Keratinocyte (primary cell): Measurements from ENCODE around the gene CNTNAP2. TPM values are rescaled to one million over a fixed set of nuclear protein-coding genes. Genes with fewer than 3 reads are reported as not detected.

Experiments
- DNase-seq: peaks from one replicate; pipeline ENCODE4 v3.0.0-alpha.2; 2011; ENCODE audit warnings: low read depth, missing footprints, low spot score
- FAIRE-seq: peaks from 2 replicates; lab custom pipeline; 2011; peaks lifted over from hg19 to GRCh38; lab: Jason Lieb, UNC
- H2AFZ ChIP-seq: 2 replicates; pipeline ENCODE4 v1.6.0; 2012; ENCODE audit warnings: low read length, control low read depth, inconsistent platforms; ENCODE audit not compliant: control insufficient read depth
- H3K27ac ChIP-seq: 2 replicates; pipeline ENCODE4 v1.5.1; 2011; ENCODE audit warnings: low read length; ENCODE audit not compliant: control insufficient read depth, insufficient read depth
- H3K27me3 ChIP-seq: 3 replicates; pipeline ENCODE4 v1.6.0; 2011; ENCODE audit warnings: low read length; ENCODE audit not compliant: control insufficient read depth, insufficient read depth; ENCODE audit errors: extremely low read depth
- H3K36me3 ChIP-seq, 2 experiments: 2 replicates in 1 of 2; 3 replicates in 1 of 2; pipeline ENCODE4 v1.5.1; 2011; ENCODE audit warnings: low read length in 2 of 2, mild to moderate bottlenecking in 1 of 2; ENCODE audit not compliant: control insufficient read depth in 2 of 2, insufficient read depth in 2 of 2; ENCODE audit errors: extremely low read depth in 1 of 2
- H3K4me1 ChIP-seq: 3 replicates; pipeline ENCODE4 v1.5.1; 2011; ENCODE audit warnings: low read length; ENCODE audit not compliant: control insufficient read depth, insufficient read depth; ENCODE audit errors: extremely low read depth
- H3K4me2 ChIP-seq: 3 replicates; pipeline ENCODE4 v1.6.0; 2011; ENCODE audit warnings: low read depth, low read length; ENCODE audit not compliant: control insufficient read depth, insufficient read depth; ENCODE audit errors: extremely low read depth
- H3K4me3 ChIP-seq, 3 experiments: fragments of 200-600 bp in 1 of 3; sonication (generic) in 1 of 3; 2 replicates in 2 of 3; 3 replicates in 1 of 3; pipeline ENCODE4 v1.5.1; 2011 to 2016; ENCODE audit warnings: low read length in 3 of 3, mild to moderate bottlenecking in 3 of 3, control low read depth in 2 of 3, inconsistent platforms in 1 of 3, low read depth in 1 of 3, mixed read lengths in 1 of 3, mixed run types in 1 of 3, moderate library complexity in 1 of 3; ENCODE audit not compliant: control insufficient read depth in 2 of 3, insufficient read depth in 2 of 3; ENCODE audit errors: extremely low read depth in 1 of 3
- H3K79me2 ChIP-seq: 2 replicates; pipeline ENCODE4 v1.6.0; 2012; ENCODE audit warnings: low read length; ENCODE audit not compliant: control insufficient read depth, insufficient read depth
- H3K9ac ChIP-seq: 3 replicates; pipeline ENCODE4 v1.6.0; 2011; ENCODE audit warnings: low read length; ENCODE audit not compliant: control insufficient read depth, insufficient read depth; ENCODE audit errors: extremely low read depth
- H3K9me1 ChIP-seq: 3 replicates; pipeline ENCODE4 v1.6.0; 2011; ENCODE audit warnings: low read length; ENCODE audit not compliant: control insufficient read depth, insufficient read depth; ENCODE audit errors: extremely low read depth
- H3K9me3 ChIP-seq: 2 replicates; pipeline ENCODE4 v1.5.1; 2012; ENCODE audit warnings: low read depth, low read length; ENCODE audit not compliant: control insufficient read depth
- H4K20me1 ChIP-seq: 3 replicates; pipeline ENCODE4 v1.6.0; 2011; ENCODE audit warnings: low read length; ENCODE audit not compliant: control insufficient read depth, insufficient read depth; ENCODE audit errors: extremely low read depth
- CTCF ChIP-seq, 3 experiments: IDR thresholded peaks in 1 of 3; conservative IDR thresholded peaks in 1 of 3; optimal IDR thresholded peaks in 1 of 3; 2 replicates in 2 of 3; 3 replicates in 1 of 3; pipeline versions ENCODE3 to v1.5.1; 2011; ENCODE audit warnings: low read length in 3 of 3, mild to moderate bottlenecking in 3 of 3, moderate library complexity in 2 of 3, control low read depth in 1 of 3, inconsistent platforms in 1 of 3; ENCODE audit not compliant: insufficient read depth in 2 of 3; ENCODE audit errors: extremely low read depth in 1 of 3
- EZH2 ChIP-seq: IDR thresholded peaks from one replicate; pipeline ENCODE4 v1.6.1; 2012; ENCODE audit warnings: inconsistent platforms, mild to moderate bottlenecking, low read length, moderate library complexity
- dilution Hi-C: fragments of 300-500 bp; cut with MboI; formaldehyde crosslinking; loops from one replicate; pipeline ENCODE4 v1.7.0; 2020; ENCODE audit warnings: low sequenced_read_pairs; ENCODE audit not compliant: extremely low pct_ligation_motif_present
- polyA plus RNA-seq, 5 experiments: library from polyadenylated mRNA; depleted of rRNA in 3 of 5; stranded (reverse) in 3 of 5; stranded (forward) in 1 of 5; unstranded in 1 of 5; fragments of >200 nt; gene quantifications; 1 replicate in 1 of 5; 2 replicates in 3 of 5; 3 replicates in 1 of 5; pipeline versions ENCODE4 v1.2.1 to v1.2.3, GENCODE V29; 2011 to 2012; ENCODE audit warnings: missing spikeins in 2 of 5, low read depth in 1 of 5, low replicate concordance in 1 of 5

The CNTNAP2 gene
- polyA plus RNA-seq, 1 donor (not counting 4 experiments of a cell fraction or from before 2014, with no cell fraction given), result 1.4 TPM

GRCh38 chr7:147282204-147282603, 1165.6 kb downstream of the CNTNAP2 start:
- Histone ChIP-seq H2AFZ (no peak overlapping the region), H3K9me1 (no peaks in the 10 kb centered on the region), H3K4me3 (no peak overlapping the region), H3K27me3 (no peaks in the 10 kb centered on the region), H4K20me1 (no peaks in the 10 kb centered on the region), H3K27ac (no peak overlapping the region), H3K79me2 (no peaks in the 10 kb centered on the region), H3K9ac (no peak overlapping the region), H3K4me1 (no peaks in the 10 kb centered on the region), H3K9me3 (no peaks in the 10 kb centered on the region), H3K4me2 (no peak overlapping the region), H3K36me3 (no peaks in the 10 kb centered on the region)
- dilution Hi-C loops, result no loop called here
- DNase-seq (no peak), FAIRE-seq (no peak)
- TF ChIP-seq EZH2 (no peak), CTCF (optimal IDR thresholded peaks at IDR 0.05 in 1 of 3, IDR thresholded peaks at IDR 0.05 in 1 of 3, conservative IDR thresholded peaks at IDR 0.05 in 1 of 3; ENCODE audit: extremely low read depth in 1 of 3, insufficient read depth in 2 of 3, low read length in 3 of 3) (no peak)

- Histone ChIP-seq H3K27ac (no peak overlapping the region), H3K4me1 (no peaks in the 10 kb centered on the region), H3K36me3 (no peaks in the 10 kb centered on the region), H3K79me2 (no peaks in the 10 kb centered on the region), H3K27me3 (no peaks in the 10 kb centered on the region), H2AFZ (no peak overlapping the region), H3K9me1 (no peaks in the 10 kb centered on the region), H3K9ac (no peak overlapping the region), H3K4me3 (no peak overlapping the region), H3K9me3 (no peaks in the 10 kb centered on the region), H3K4me2 (no peak overlapping the region), H4K20me1 (no peaks in the 10 kb centered on the region)
- TF ChIP-seq CTCF (optimal IDR thresholded peaks at IDR 0.05 in 1 of 3, IDR thresholded peaks at IDR 0.05 in 1 of 3, conservative IDR thresholded peaks at IDR 0.05 in 1 of 3; ENCODE audit: extremely low read depth in 1 of 3, insufficient read depth in 2 of 3, low read length in 3 of 3), result no peak
- TF ChIP-seq EZH2, result no peak
- FAIRE-seq (no peak), DNase-seq (no peak)
- dilution Hi-C loops, result no loop called here
Measured at GRCh38 chr7:147296201-147296600, 1179.6 kb downstream of the CNTNAP2 start.
